ENCODE measurements around the gene ZNF514. TPM values are rescaled to one million over a fixed set of nuclear protein-coding genes. Genes with fewer than 3 reads are reported as not detected.

The ZNF514 gene
- polyA plus RNA-seq, 1 donor (not counting 4 experiments of a cell fraction or from before 2014, with no cell fraction given) = 7.9 TPM

DNA sequence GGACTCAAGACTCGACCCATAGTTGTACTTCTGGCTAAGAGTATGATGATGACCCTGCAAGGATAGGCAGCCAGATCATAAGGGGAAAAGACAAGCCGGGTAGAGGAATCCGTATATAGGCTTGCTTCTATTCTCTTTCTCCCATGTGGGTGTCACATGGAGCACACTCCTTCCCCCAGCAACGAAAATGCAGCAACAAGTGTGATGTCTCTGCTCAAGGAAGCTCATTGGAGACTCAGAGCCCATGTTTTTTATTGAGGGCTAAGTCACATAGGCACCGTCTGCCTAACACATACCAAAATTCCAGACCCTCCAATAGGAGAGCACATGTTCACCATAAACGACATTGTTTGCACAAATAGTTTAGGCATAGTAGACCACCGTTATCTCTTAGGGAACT lies 12.3 kb upstream of the ZNF514 start:
- H3K36me3 ChIP-seq (ENCODE audit: control insufficient read depth in 2 of 2, extremely low read depth in 1 of 2, insufficient read depth in 2 of 2, low read length in 2 of 2) = peaks cover 0 to 3% of the 10 kb centered on the region in 2 experiments
- no peaks in the 10 kb centered on the region for H4K20me1 ChIP-seq (ENCODE audit: control insufficient read depth, extremely low read depth, insufficient read depth, low read length)
- DNase-seq (ENCODE audit: low read depth, low spot score) (no peak), FAIRE-seq (no peak)
- no peak overlapping the region for H3K9ac ChIP-seq (ENCODE audit: control insufficient read depth, extremely low read depth, insufficient read depth, low read length)
- dilution Hi-C loops (cut with MboI; ENCODE audit: extremely low pct_ligation_motif_present, low sequenced_read_pairs) = no loop called here
- TF ChIP-seq EZH2 (IDR thresholded peaks at IDR 0.05; ENCODE audit: low read length) = no peak
- TF ChIP-seq, protein P1, sequence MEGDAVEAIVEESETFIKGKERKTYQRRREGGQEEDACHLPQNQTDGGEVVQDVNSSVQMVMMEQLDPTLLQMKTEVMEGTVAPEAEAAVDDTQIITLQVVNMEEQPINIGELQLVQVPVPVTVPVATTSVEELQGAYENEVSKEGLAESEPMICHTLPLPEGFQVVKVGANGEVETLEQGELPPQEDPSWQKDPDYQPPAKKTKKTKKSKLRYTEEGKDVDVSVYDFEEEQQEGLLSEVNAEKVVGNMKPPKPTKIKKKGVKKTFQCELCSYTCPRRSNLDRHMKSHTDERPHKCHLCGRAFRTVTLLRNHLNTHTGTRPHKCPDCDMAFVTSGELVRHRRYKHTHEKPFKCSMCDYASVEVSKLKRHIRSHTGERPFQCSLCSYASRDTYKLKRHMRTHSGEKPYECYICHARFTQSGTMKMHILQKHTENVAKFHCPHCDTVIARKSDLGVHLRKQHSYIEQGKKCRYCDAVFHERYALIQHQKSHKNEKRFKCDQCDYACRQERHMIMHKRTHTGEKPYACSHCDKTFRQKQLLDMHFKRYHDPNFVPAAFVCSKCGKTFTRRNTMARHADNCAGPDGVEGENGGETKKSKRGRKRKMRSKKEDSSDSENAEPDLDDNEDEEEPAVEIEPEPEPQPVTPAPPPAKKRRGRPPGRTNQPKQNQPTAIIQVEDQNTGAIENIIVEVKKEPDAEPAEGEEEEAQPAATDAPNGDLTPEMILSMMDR (optimal IDR thresholded peaks at IDR 0.05 in 1 of 3, IDR thresholded peaks at IDR 0.05 in 1 of 3, conservative IDR thresholded peaks at IDR 0.05 in 1 of 3; ENCODE audit: extremely low read depth in 1 of 3, insufficient read depth in 2 of 3, low read length in 3 of 3) = no peak
- H3K79me2 ChIP-seq (ENCODE audit: control insufficient read depth, insufficient read depth, low read length) = peaks cover under 1% of the 10 kb centered on the region
- H2AFZ ChIP-seq (ENCODE audit: control insufficient read depth, low read length) = no peak overlapping the region
- no peaks in the 10 kb centered on the region for H3K9me3 ChIP-seq (ENCODE audit: control insufficient read depth, low read depth, low read length)
- H3K4me3 ChIP-seq (ENCODE audit: control insufficient read depth in 2 of 3, extremely low read depth in 1 of 3, insufficient read depth in 2 of 3, low read depth in 1 of 3, low read length in 3 of 3) = no peak overlapping the region
- H3K27ac ChIP-seq (ENCODE audit: control insufficient read depth, insufficient read depth, low read length) = no peak overlapping the region
- no peaks in the 10 kb centered on the region for H3K9me1 ChIP-seq (ENCODE audit: control insufficient read depth, extremely low read depth, insufficient read depth, low read length)
- H3K4me2 ChIP-seq (ENCODE audit: control insufficient read depth, extremely low read depth, insufficient read depth, low read depth, low read length) = no peak overlapping the region
- H3K4me1 ChIP-seq (ENCODE audit: control insufficient read depth, extremely low read depth, insufficient read depth, low read length) = peaks cover under 1% of the 10 kb centered on the region
- H3K27me3 ChIP-seq (ENCODE audit: control insufficient read depth, extremely low read depth, insufficient read depth, low read length) = no peaks in the 10 kb centered on the region

DNA sequence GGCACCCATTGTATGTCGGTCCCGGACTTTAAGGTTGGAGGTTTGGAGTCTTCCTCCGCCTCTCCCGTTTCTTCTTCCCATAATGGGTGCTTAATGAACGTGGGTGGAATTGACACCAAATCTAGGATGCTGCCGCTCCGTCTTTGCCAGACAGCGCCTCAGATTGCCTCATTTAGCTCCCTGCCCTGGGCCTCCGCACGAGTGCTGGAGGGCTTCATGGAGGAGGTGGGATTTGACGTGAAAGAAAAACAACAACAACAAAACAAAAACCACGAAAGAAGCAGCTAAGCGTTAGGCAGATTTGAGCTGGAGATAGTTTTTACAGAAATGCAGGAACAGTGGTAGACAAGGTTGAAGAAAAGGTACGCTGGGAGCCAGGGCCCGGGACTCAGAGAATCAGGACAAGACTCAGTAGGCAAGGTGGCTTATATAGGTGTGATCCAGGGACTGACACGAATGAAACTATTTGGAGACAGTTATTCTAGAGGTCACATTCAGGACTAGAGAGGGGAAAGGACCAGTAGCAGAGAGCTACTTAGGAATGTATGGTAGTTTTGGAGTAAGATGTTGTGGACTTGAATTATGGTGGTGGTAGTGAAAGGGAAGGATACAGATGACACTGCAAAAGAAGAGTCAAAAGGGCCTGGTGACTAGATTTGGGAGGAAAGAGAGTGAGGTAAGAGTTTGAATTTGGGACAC lies 6.6 kb upstream of the ZNF514 start:
- no peaks in the 10 kb centered on the region for H3K9me3 ChIP-seq (ENCODE audit: control insufficient read depth, low read depth, low read length)
- FAIRE-seq (no peak), DNase-seq (ENCODE audit: low read depth, low spot score) (no peak)
- H3K9ac ChIP-seq (ENCODE audit: control insufficient read depth, extremely low read depth, insufficient read depth, low read length) = peak overlapping the region; percentile 97
- H2AFZ ChIP-seq (ENCODE audit: control insufficient read depth, low read length) = peak overlapping the region; percentile 100
- dilution Hi-C loops (cut with MboI; ENCODE audit: extremely low pct_ligation_motif_present, low sequenced_read_pairs) = no loop called here
- H3K79me2 ChIP-seq (ENCODE audit: control insufficient read depth, insufficient read depth, low read length) = peaks cover 27% of the 10 kb centered on the region
- H4K20me1 ChIP-seq (ENCODE audit: control insufficient read depth, extremely low read depth, insufficient read depth, low read length) = no peaks in the 10 kb centered on the region
- peak overlapping the region; percentile 87 for H3K4me2 ChIP-seq (ENCODE audit: control insufficient read depth, extremely low read depth, insufficient read depth, low read depth, low read length)
- H3K36me3 ChIP-seq (ENCODE audit: control insufficient read depth in 2 of 2, extremely low read depth in 1 of 2, insufficient read depth in 2 of 2, low read length in 2 of 2) = no peaks in the 10 kb centered on the region
- no peaks in the 10 kb centered on the region for H3K27me3 ChIP-seq (ENCODE audit: control insufficient read depth, extremely low read depth, insufficient read depth, low read length)
- no peaks in the 10 kb centered on the region for H3K9me1 ChIP-seq (ENCODE audit: control insufficient read depth, extremely low read depth, insufficient read depth, low read length)
- H3K4me1 ChIP-seq (ENCODE audit: control insufficient read depth, extremely low read depth, insufficient read depth, low read length) = peaks cover 15% of the 10 kb centered on the region
- H3K4me3 ChIP-seq (ENCODE audit: control insufficient read depth in 2 of 3, extremely low read depth in 1 of 3, insufficient read depth in 2 of 3, low read depth in 1 of 3, low read length in 3 of 3) = peak overlapping the region; percentile 85 to 90 (median 87)
- peak overlapping the region; percentile 96 for H3K27ac ChIP-seq (ENCODE audit: control insufficient read depth, insufficient read depth, low read length)
- TF ChIP-seq EZH2 (IDR thresholded peaks at IDR 0.05; ENCODE audit: low read length) = no peak
- TF ChIP-seq, protein P1 (optimal IDR thresholded peaks at IDR 0.05 in 1 of 3, IDR thresholded peaks at IDR 0.05 in 1 of 3, conservative IDR thresholded peaks at IDR 0.05 in 1 of 3; ENCODE audit: extremely low read depth in 1 of 3, insufficient read depth in 2 of 3, low read length in 3 of 3) = no peak

Measured in keratinocyte (primary cell).